ENCODE results near the gene MRPS7.

DNA sequence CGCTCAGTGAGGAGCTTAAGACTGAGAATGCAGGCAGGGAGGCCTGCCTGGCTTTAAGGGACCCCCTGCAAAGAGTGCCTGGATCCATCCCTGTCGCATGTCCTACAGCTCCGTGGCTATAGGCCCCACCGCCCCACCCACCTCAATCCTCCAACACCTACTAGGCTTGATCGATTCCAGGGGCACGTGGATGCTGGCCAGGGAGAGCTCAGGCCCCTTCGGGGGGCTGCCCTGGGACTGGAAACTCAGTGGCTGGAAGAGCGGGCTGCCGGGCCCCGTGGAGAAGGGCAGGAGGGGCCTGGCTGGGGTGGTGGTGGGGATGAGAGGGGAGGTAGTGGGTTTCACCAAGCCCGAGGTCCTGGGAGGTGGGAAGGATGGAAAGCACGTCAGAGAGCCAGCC is 22.5 kb upstream of the MRPS7 start:
- TF ChIP-seq, protein P1, sequence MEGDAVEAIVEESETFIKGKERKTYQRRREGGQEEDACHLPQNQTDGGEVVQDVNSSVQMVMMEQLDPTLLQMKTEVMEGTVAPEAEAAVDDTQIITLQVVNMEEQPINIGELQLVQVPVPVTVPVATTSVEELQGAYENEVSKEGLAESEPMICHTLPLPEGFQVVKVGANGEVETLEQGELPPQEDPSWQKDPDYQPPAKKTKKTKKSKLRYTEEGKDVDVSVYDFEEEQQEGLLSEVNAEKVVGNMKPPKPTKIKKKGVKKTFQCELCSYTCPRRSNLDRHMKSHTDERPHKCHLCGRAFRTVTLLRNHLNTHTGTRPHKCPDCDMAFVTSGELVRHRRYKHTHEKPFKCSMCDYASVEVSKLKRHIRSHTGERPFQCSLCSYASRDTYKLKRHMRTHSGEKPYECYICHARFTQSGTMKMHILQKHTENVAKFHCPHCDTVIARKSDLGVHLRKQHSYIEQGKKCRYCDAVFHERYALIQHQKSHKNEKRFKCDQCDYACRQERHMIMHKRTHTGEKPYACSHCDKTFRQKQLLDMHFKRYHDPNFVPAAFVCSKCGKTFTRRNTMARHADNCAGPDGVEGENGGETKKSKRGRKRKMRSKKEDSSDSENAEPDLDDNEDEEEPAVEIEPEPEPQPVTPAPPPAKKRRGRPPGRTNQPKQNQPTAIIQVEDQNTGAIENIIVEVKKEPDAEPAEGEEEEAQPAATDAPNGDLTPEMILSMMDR (IDR thresholded peaks at IDR 0.05): no peak
- TF ChIP-seq POLR2A (IDR thresholded peaks at IDR 0.05): no peak
- no peak for TF ChIP-seq EP300 (IDR thresholded peaks at IDR 0.05)

All from ovary (tissue), 3 donors.